ENCODE results near the gene NAV1. TPM values are rescaled to one million over a fixed set of nuclear protein-coding genes. Genes with fewer than 3 reads are reported as not detected.
A peak's percentile ranks its signal among the peaks of the same experiment; 100 is the strongest.

NAV1 gene
- total and polyA plus RNA-seq, 9 of the 15 experiments (the other 6 are each of a cell fraction or from before 2014, with no cell fraction given): 0.91 to 16.8 (median 3.2) TPM

DNA sequence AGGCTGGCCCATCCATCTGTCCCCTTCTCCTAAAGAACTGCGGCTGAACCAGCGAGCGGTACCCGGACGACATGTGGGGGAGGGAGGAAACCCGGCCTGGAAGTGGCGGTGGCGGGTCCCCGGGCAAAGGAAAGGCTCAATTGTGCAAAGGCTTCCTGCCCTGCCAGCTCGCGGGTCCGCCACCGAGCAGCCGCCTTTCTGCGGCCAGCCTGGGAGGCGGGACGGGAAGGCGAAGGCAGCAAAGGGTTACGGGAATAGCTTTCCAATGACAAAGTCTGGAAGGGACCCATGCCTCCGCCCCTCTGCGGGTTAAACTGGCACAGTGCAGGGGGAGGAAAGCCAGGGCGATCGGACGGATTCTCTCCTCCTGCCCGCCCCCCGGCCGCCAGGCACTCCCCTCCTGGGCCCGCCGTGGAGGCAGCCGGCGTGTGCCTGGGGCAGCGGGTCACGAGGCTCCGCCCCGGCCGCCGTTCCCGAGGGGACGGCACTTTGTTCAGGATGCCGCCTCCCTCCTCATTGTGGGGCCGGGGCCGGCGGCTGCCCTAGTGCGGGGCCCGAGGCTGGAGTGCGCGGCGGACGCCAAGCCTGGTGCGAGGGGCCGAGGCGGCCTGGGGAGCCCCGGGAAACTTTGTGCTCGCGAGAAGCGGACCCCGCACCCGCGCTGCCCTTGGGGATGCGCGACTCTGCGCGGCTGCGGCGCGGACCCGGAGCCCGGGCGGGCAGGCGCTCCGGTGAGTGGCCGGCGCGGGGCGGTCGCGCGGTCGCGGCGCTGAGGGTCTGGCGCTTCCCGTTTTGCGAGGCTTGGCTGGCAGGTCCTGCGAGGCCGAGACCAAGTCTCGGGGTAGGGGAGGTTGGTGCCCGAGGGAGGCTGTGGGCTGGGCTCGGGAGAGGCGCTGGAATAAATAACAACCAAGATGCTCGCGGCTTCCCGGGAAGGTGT is at the start of gene NAV1 (continued):
- TF ChIP-seq, protein P1, sequence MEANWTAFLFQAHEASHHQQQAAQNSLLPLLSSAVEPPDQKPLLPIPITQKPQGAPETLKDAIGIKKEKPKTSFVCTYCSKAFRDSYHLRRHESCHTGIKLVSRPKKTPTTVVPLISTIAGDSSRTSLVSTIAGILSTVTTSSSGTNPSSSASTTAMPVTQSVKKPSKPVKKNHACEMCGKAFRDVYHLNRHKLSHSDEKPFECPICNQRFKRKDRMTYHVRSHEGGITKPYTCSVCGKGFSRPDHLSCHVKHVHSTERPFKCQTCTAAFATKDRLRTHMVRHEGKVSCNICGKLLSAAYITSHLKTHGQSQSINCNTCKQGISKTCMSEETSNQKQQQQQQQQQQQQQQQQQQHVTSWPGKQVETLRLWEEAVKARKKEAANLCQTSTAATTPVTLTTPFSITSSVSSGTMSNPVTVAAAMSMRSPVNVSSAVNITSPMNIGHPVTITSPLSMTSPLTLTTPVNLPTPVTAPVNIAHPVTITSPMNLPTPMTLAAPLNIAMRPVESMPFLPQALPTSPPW (CRISPR knock-in tag; IDR thresholded peaks at IDR 0.05): peak; percentile 34; the same call in 1 of the 2 replicates
- TF ChIP-seq CHD4 (IDR thresholded peaks at IDR 0.05; ENCODE audit: insufficient read depth, insufficient replicate concordance, low read depth, low read length, poor library complexity, severe bottlenecking): no peak
- TF ChIP-seq, protein P2, sequence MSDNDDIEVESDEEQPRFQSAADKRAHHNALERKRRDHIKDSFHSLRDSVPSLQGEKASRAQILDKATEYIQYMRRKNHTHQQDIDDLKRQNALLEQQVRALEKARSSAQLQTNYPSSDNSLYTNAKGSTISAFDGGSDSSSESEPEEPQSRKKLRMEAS (CRISPR knock-in tag; IDR thresholded peaks at IDR 0.05): peak; percentile 45; the same call in 1 of the 2 replicates
- TF ChIP-seq, protein P3, sequence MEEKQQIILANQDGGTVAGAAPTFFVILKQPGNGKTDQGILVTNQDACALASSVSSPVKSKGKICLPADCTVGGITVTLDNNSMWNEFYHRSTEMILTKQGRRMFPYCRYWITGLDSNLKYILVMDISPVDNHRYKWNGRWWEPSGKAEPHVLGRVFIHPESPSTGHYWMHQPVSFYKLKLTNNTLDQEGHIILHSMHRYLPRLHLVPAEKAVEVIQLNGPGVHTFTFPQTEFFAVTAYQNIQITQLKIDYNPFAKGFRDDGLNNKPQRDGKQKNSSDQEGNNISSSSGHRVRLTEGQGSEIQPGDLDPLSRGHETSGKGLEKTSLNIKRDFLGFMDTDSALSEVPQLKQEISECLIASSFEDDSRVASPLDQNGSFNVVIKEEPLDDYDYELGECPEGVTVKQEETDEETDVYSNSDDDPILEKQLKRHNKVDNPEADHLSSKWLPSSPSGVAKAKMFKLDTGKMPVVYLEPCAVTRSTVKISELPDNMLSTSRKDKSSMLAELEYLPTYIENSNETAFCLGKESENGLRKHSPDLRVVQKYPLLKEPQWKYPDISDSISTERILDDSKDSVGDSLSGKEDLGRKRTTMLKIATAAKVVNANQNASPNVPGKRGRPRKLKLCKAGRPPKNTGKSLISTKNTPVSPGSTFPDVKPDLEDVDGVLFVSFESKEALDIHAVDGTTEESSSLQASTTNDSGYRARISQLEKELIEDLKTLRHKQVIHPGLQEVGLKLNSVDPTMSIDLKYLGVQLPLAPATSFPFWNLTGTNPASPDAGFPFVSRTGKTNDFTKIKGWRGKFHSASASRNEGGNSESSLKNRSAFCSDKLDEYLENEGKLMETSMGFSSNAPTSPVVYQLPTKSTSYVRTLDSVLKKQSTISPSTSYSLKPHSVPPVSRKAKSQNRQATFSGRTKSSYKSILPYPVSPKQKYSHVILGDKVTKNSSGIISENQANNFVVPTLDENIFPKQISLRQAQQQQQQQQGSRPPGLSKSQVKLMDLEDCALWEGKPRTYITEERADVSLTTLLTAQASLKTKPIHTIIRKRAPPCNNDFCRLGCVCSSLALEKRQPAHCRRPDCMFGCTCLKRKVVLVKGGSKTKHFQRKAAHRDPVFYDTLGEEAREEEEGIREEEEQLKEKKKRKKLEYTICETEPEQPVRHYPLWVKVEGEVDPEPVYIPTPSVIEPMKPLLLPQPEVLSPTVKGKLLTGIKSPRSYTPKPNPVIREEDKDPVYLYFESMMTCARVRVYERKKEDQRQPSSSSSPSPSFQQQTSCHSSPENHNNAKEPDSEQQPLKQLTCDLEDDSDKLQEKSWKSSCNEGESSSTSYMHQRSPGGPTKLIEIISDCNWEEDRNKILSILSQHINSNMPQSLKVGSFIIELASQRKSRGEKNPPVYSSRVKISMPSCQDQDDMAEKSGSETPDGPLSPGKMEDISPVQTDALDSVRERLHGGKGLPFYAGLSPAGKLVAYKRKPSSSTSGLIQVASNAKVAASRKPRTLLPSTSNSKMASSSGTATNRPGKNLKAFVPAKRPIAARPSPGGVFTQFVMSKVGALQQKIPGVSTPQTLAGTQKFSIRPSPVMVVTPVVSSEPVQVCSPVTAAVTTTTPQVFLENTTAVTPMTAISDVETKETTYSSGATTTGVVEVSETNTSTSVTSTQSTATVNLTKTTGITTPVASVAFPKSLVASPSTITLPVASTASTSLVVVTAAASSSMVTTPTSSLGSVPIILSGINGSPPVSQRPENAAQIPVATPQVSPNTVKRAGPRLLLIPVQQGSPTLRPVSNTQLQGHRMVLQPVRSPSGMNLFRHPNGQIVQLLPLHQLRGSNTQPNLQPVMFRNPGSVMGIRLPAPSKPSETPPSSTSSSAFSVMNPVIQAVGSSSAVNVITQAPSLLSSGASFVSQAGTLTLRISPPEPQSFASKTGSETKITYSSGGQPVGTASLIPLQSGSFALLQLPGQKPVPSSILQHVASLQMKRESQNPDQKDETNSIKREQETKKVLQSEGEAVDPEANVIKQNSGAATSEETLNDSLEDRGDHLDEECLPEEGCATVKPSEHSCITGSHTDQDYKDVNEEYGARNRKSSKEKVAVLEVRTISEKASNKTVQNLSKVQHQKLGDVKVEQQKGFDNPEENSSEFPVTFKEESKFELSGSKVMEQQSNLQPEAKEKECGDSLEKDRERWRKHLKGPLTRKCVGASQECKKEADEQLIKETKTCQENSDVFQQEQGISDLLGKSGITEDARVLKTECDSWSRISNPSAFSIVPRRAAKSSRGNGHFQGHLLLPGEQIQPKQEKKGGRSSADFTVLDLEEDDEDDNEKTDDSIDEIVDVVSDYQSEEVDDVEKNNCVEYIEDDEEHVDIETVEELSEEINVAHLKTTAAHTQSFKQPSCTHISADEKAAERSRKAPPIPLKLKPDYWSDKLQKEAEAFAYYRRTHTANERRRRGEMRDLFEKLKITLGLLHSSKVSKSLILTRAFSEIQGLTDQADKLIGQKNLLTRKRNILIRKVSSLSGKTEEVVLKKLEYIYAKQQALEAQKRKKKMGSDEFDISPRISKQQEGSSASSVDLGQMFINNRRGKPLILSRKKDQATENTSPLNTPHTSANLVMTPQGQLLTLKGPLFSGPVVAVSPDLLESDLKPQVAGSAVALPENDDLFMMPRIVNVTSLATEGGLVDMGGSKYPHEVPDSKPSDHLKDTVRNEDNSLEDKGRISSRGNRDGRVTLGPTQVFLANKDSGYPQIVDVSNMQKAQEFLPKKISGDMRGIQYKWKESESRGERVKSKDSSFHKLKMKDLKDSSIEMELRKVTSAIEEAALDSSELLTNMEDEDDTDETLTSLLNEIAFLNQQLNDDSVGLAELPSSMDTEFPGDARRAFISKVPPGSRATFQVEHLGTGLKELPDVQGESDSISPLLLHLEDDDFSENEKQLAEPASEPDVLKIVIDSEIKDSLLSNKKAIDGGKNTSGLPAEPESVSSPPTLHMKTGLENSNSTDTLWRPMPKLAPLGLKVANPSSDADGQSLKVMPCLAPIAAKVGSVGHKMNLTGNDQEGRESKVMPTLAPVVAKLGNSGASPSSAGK (IDR thresholded peaks at IDR 0.05): peak; percentile 34; the same call in 1 of the 2 replicates
- no peak for TF ChIP-seq RBM15 (IDR thresholded peaks at IDR 0.05; ENCODE audit: insufficient read depth, low read length)
- peak; percentile 55; the same call in 1 of the 2 replicates for TF ChIP-seq ZNF263 (CRISPR knock-in tag; IDR thresholded peaks at IDR 0.05; ENCODE audit: borderline replicate concordance)
- TF ChIP-seq, protein P4, sequence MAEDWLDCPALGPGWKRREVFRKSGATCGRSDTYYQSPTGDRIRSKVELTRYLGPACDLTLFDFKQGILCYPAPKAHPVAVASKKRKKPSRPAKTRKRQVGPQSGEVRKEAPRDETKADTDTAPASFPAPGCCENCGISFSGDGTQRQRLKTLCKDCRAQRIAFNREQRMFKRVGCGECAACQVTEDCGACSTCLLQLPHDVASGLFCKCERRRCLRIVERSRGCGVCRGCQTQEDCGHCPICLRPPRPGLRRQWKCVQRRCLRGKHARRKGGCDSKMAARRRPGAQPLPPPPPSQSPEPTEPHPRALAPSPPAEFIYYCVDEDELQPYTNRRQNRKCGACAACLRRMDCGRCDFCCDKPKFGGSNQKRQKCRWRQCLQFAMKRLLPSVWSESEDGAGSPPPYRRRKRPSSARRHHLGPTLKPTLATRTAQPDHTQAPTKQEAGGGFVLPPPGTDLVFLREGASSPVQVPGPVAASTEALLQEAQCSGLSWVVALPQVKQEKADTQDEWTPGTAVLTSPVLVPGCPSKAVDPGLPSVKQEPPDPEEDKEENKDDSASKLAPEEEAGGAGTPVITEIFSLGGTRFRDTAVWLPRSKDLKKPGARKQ (CRISPR knock-in tag; IDR thresholded peaks at IDR 0.05): 0 out of 2 replicates have a peak, but pooled peaks have one; percentile 64
- peak; percentile 45; the same call in 1 of the 2 replicates for TF ChIP-seq ZNF175 (CRISPR knock-in tag; IDR thresholded peaks at IDR 0.05; ENCODE audit: low read depth)

Measured in K562 (cell line).